ENCODE data around the gene STMN1.

GRCh38 chr1:25878690-25879089, 27.5 kb downstream of the STMN1 start:
- TF ChIP-seq, protein P1, sequence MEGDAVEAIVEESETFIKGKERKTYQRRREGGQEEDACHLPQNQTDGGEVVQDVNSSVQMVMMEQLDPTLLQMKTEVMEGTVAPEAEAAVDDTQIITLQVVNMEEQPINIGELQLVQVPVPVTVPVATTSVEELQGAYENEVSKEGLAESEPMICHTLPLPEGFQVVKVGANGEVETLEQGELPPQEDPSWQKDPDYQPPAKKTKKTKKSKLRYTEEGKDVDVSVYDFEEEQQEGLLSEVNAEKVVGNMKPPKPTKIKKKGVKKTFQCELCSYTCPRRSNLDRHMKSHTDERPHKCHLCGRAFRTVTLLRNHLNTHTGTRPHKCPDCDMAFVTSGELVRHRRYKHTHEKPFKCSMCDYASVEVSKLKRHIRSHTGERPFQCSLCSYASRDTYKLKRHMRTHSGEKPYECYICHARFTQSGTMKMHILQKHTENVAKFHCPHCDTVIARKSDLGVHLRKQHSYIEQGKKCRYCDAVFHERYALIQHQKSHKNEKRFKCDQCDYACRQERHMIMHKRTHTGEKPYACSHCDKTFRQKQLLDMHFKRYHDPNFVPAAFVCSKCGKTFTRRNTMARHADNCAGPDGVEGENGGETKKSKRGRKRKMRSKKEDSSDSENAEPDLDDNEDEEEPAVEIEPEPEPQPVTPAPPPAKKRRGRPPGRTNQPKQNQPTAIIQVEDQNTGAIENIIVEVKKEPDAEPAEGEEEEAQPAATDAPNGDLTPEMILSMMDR (IDR thresholded peaks at IDR 0.05), result no peak
- no peak for TF ChIP-seq POLR2A (IDR thresholded peaks at IDR 0.05)

Measured in lower leg skin (tissue), 3 donors.